DND-41 (cell line): ENCODE results near the gene SPATA45.

Experiments used
- EZH2 ChIP-seq: IDR thresholded peaks from 3 replicates; pipeline ENCODE4 v1.6.1; 2012; ENCODE audit warnings: borderline replicate concordance, low read depth, mild to moderate bottlenecking, moderate library complexity, low read length, inconsistent platforms; ENCODE audit not compliant: severe bottlenecking
- TF ChIP-seq, protein P1 (sequence below): IDR thresholded peaks from 2 replicates; pipeline ENCODE4 v1.5.1; 2012; ENCODE audit warnings: borderline replicate concordance, low read length, moderate library complexity, mild to moderate bottlenecking; ENCODE audit not compliant: poor library complexity, severe bottlenecking; ENCODE audit errors: extremely low read depth

DNA sequence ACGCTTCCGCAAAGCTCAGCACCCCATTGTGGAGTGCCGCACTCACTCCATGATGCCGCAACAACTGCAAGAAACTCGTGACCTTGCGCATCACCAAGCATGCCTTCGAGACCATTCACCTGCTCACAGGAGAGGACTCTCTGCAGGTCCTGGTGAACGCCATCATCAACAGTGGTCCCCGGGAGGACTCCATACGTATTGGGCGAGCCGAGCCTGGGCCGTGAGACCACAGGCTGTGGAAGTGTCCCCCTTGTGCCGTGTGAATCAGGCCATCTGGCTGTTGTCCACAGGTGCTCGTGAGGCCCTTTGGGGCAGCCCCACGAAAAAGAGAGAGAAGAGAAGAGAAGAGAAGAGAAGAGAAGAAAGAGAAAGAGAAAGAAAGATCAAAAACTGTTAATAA lies 23.2 kb downstream of the SPATA45 start:
- TF ChIP-seq, protein P1, sequence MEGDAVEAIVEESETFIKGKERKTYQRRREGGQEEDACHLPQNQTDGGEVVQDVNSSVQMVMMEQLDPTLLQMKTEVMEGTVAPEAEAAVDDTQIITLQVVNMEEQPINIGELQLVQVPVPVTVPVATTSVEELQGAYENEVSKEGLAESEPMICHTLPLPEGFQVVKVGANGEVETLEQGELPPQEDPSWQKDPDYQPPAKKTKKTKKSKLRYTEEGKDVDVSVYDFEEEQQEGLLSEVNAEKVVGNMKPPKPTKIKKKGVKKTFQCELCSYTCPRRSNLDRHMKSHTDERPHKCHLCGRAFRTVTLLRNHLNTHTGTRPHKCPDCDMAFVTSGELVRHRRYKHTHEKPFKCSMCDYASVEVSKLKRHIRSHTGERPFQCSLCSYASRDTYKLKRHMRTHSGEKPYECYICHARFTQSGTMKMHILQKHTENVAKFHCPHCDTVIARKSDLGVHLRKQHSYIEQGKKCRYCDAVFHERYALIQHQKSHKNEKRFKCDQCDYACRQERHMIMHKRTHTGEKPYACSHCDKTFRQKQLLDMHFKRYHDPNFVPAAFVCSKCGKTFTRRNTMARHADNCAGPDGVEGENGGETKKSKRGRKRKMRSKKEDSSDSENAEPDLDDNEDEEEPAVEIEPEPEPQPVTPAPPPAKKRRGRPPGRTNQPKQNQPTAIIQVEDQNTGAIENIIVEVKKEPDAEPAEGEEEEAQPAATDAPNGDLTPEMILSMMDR: no peak
- no peak for TF ChIP-seq EZH2
